Activated T-helper 1 cell treated with anti-CD3 and anti-CD28 coated beads, Interleukin-2, amount 50 U/mL, for 16 hours (primary cell): ENCODE measurements around the gene COPE.
A peak's percentile ranks its signal among the peaks of the same experiment; 100 is the strongest.
"Not testable (repeated sequence)": the region's sequence is repeated elsewhere in the genome, so short reads cannot be mapped to it uniquely, and the experiment has no call there.

Experiments used
- DNase-seq, 2 donors: peaks; one replicate each; pipeline ENCODE4 v3.0.0-alpha.2; 2020; ENCODE audit warnings: low read depth in 1 of 2, low spot score in 1 of 2

COPE gene

DNA sequence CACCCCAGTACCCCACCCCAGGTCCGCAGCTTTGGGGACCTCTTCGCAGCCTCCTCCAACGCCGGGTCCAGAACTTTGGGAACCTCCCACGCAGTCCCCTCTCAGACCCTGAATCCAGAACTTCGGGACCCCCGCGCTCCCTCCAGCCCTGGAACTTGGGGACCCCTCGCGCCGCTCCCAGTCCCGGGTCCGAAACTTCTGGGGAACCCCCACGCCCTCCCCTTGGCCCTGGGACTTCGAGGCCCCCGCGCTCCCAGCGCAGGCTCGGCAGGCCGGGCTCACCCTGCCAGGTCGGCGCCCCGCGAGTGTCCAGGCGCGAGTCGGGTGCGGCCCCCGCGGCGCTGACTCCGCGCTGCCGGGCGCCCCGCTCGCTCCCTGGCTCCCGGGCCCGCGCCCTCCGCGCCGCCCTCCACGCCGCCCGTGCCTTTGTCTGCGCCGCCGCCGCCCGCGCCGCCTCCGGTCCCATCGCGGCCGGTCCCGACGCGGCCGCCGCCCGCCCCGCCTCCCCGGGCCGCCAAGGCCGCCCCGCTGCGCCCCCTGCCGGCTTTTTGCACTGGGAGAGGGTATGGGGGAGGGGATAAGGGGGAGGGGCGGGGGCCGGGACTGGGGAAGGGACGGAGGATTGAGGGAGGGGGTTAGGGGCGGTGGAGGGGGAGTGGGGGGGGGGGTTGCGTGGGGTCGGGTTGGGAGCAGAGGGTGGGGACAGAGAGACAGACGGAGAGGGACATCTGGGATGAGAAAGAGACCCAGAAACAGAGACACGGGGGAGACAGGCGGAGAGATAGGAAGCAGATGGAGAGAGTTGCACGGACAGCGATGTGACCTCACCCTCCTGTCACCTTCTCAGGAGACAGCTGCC lies 21.8 kb upstream of the COPE start, which contains the start of gene HOMER3:
Gene HOMER3, minus strand, starts transcription at position 449 of the 859 bp plus-strand sequence. CDS start 2,235 bp downstream, outside the sequence.
- peak; percentile 60 to 64 for DNase-seq

GRCh38 chr19:18939922-18940768 lies 21.0 kb upstream of the COPE start:
- no peak for DNase-seq

- no peak for DNase-seq
Observed at GRCh38 chr19:18939163-18939562, 20.0 kb upstream of the COPE start.

GRCh38 chr19:18933297-18933696 lies 14.1 kb upstream of the COPE start:
- DNase-seq = no peak

DNA sequence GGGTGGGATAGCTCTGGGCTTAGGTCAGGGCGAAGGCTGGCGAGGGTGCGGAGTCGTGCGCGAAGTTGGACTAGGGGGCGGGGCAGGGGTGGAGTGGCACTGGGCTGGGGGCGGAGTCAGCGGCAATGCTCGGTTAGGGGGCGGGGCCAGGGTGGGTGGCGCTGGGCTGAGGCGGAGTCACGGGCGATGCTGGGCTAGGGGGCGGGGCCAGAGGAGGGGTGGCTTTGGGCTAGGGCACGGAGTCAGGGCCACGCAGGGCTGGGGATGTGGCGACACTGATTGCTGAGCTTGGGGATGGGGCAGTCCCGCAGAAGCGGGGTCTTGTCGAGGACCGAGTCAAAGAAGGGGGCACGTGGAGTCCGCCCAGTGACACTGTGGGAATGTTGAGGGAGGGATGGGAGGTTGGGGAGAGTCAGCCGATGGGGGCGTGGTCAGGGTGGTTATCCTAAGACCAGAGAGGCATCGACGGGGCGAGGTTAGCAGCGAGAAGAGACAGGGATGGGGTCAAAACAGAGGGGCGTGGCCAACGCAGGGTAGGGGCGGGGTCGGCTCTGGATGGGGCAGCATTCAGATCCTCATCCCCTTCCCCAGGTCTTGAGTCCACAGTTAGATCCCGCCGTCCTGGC lies 13.1 kb upstream of the COPE start:
- peak; percentile 58 to 72 for DNase-seq

- no peak for DNase-seq
Observed at GRCh38 chr19:18931316-18932162, 12.4 kb upstream of the COPE start.

GRCh38 chr19:18929311-18929710 lies 10.1 kb upstream of the COPE start:
- no peak for DNase-seq

GRCh38 chr19:18928018-18928805 lies 9.0 kb upstream of the COPE start:
- DNase-seq = no peak

DNA sequence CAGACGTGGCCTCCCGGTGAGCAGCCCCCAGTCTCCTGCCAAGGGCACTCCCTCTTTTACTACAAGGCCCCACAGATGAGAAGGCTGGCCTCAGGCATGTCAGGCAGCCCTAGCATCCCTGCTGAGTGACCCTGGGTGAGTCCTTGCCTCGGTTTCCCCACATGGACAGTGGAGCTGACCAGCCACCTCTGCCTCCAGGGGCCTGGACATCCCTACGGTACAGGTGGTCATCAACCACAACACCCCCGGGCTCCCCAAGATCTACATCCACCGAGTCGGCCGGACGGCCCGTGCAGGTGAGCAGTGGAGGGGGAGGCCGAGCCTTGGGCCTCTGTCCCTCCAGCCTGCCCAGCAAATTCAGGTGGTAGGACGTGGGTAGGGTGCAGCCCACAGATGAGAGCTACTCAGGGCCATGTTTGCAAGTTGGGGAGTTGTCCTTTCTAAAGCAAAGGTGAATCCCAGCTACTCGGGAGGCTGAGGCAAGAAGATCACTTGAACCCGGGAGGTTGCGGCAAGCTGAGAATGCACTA lies 5.6 kb upstream of the COPE start:
- no peak for DNase-seq

DNA sequence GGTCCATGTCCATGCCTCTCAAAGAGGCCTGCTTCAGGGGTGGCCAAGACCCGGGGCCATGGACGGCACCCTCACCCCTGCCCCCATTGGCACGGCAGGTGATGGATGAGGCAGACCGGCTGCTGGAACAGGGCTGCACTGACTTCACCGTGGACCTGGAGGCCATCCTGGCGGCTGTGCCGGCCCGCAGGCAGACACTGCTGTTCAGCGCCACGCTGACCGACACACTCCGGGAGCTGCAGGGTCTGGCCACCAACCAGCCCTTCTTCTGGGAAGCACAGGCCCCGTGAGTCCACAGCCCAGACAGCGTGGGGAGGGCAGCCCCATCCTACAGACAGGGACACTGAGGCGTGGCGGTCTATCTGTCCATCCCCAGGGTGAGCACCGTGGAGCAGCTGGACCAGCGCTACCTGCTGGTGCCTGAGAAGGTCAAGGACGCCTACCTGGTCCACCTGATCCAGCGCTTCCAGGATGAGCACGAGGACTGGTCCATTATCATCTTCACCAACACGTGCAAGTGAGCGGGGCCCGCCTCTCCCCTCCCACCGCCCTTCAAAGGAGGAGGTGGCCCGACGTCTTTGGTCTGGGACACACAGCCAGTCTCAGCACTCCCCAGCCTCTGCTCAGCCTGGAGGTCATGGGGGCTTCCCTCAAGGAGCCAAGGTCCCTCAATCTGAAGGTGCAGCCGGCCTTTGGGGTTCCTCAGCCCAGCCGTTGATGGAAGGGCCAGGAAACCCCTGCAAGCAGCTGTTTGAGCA lies 3.2 kb upstream of the COPE start:
- no peak for DNase-seq

DNA sequence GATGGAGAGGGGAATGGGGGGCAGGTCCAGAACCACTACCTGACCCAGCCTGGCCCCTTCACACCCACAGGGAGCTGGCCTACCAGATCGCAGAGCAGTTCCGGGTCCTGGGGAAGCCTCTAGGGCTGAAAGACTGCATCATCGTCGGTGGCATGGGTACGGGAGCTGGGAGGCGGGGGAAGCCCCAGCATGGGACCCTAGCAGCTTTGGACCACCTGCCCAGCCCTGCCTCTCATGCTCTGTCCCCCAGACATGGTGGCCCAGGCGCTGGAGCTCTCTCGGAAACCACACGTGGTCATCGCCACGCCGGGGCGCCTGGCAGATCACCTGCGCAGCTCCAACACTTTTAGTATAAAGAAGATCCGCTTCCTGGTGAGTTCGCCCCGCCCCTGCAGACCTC lies 2.4 kb upstream of the COPE start:
- no peak for DNase-seq

DNA sequence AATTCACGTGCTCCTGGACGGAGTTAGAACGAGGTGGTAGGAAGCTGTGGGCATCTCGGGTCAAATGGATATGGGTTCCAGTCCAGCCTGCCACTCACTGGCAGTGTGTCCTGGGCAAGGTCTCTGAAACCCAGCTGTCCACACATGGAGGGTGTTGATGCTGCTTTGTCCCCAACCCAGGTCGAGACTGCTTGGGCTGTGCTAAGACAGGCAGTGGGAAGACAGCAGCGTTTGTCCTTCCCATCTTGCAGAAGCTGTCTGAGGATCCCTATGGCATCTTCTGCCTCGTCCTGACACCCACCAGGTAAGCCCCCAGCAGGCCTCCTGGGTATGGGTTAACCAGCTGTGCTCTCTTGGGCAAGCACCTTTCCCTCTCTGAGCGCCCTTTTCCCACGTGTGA lies 1.2 kb upstream of the COPE start:
- no peak for DNase-seq

GRCh38 chr19:18919900-18920214 lies 670 bp upstream of the COPE start:
- DNase-seq = no peak

GRCh38 chr19:18917593-18917992 lies 1.6 kb downstream of the COPE start:
- not testable (repeated sequence) for DNase-seq

GRCh38 chr19:18915639-18916038 lies 3.5 kb downstream of the COPE start:
- no peak for DNase-seq

- no peak for DNase-seq
Observed at GRCh38 chr19:18913466-18913865, 5.7 kb downstream of the COPE start.

DNA sequence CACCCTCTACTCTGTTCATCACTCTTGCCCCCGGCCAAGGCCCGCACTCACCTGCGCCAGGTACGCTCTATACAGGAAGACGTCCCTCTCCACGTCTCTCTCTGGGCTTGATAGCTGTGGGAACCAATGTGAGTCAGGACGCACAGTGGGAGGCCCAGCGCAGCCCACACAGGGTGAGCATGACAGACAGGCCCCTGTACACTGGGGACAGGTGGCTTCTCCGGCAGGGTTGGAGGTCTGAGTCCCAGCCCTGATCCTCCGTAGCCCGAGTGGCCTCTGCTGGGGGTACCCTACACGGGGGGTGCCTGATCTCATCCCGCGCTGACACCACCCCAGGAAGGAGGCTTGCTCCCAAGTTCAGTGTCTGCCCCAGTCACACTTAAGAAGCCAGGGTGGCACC lies 6.3 kb downstream of the COPE start:
- no peak for DNase-seq

- DNase-seq = no peak
Observed at GRCh38 chr19:18910801-18911436, 8.3 kb downstream of the COPE start.

DNA sequence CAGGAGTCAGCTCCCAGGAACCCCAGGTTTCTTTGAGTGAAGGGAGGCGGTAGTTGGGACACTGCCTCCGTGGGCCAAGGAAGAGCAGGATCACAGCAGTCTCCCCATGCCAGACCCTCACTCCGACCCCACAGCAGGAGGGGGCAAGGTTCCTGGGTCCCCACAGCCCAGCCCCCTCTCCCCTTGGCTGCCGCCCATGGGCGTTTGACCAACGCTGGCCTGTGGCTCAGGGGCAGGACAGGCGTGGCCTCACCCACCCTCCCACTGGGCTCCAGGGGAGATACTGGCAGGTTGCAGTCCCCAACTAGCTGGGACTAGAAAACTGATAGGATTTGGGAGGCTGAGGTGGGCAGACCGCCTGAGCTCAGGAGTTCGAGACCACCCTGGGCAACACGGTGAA lies 9.2 kb downstream of the COPE start:
- DNase-seq = no peak
